SK-N-SH treated with all-trans-retinoic acid at 6 μM for 48 hours (cell line): ENCODE data around the gene ZNF783.
"Not testable (repeated sequence)": the region's sequence is repeated elsewhere in the genome, so short reads cannot be mapped to it uniquely, and the experiment has no call there.

Experiments
- ARNTL ChIP-seq: fragments of 450-650 bp; formaldehyde crosslinking; IDR thresholded peaks from 2 replicates; pipeline ENCODE4 v1.5.0; 2020; ENCODE audit warnings: low read depth, mild to moderate bottlenecking, moderate library complexity, borderline replicate concordance
- OSR1 ChIP-seq: fragments of 250-450 bp; sonication (Bioruptor Pico); IDR thresholded peaks from 2 replicates; pipeline ENCODE4 v1.8.0; 2022; ENCODE audit warnings: moderate library complexity, mild to moderate bottlenecking, inconsistent platforms
- ZNF70 ChIP-seq: fragments of 450-650 bp; formaldehyde crosslinking; IDR thresholded peaks from 2 replicates; pipeline ENCODE4 v1.5.0; 2020; ENCODE audit warnings: mild to moderate bottlenecking, moderate library complexity

DNA sequence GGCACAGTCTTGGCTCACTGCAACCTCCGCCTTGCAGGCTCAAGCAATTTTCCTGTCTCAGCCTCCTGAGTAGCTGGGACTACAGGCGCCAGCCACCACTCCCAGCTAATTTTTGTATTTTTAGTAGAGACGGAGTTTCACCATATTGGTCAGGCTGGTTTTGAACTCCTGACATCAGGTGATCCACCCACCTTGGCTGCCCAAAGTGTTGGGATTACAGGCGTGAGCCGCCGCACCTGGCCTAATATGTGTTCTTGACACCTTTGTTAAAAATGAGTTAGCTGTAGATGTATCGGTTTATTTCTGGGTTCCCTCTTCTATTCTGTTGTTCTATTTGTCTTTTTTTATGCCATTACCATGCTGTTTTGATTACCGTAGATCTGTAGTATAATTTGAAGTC, 12.4 kb downstream of the ZNF783 start:
- TF ChIP-seq ZNF70, OSR1, ARNTL (CRISPR knock-in tag): not testable (repeated sequence)
